ENCODE data around the gene PSMD9. TPM values are rescaled to one million over a fixed set of nuclear protein-coding genes. Genes with fewer than 3 reads are reported as not detected.

Gene PSMD9
- total RNA-seq, 4 donors from 2014 or later = 52.1 to 104 (median 71.4) TPM

DNA sequence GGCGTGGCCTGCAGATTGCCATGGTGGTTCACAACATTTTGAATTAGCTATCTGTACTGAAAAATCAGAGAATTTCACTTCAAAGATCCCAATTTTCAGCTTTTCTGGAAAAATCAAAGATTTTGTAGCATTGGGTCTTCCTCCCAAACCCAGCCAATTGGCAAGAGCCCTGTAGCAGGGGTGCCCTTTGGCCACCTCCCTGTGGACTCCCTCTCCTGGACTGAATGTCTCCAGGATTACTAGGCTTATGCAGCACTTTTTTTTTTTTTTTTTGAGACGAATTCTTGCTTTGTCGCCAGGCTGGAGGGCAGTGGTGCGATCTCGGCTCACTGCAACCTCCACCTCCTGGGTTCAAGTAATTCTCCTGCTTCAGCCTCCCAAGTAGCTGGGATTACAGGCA lies 9.7 kb downstream of the PSMD9 start:
- Histone ChIP-seq H3K27ac (no peak overlapping the region), H3K4me3 (no peak overlapping the region), H3K27me3 (no peaks in the 10 kb centered on the region), H3K9me3 (no peaks in the 10 kb centered on the region), H3K4me1 (peaks cover 11 to 17% (median 14%) of the 10 kb centered on the region in 3 donors), H3K36me3 (peaks cover 23 to 91% (median 24%) of the 10 kb centered on the region in 3 donors)
- intact Hi-C loops (cut with DNase I) = no loop called here
- 67 to 85% methylated on average over 5 of the region's 5 CpGs for WGBS, 2 donors
- DNase-seq = no peak
- no peak for TF ChIP-seq POLR2A (IDR thresholded peaks at IDR 0.05)

- DNase-seq = no peak
- peaks cover 0 to 4% (median 2%) of the 10 kb centered on the region in 3 donors for H3K4me1 ChIP-seq
- H3K36me3 ChIP-seq = peaks cover 23 to 100% (median 35%) of the 10 kb centered on the region in 3 donors
- H3K27me3 ChIP-seq = no peaks in the 10 kb centered on the region
- intact Hi-C loops (cut with DNase I) = no loop called here
- WGBS, 2 donors = 90% methylated on average over 3 of the region's 14 CpGs; no CpG with 5 or more reads in 1 of the 2 donors
- H3K9me3 ChIP-seq = no peaks in the 10 kb centered on the region
- no peak overlapping the region for H3K27ac ChIP-seq
- no peak overlapping the region for H3K4me3 ChIP-seq
- TF ChIP-seq CTCF (IDR thresholded peaks at IDR 0.05) (no peak), POLR2A (IDR thresholded peaks at IDR 0.05) (no peak)
These were observed 11.0 kb downstream of the PSMD9 start for GRCh38 chr12:121899590-121899989.

- 86 to 90% methylated on average over 1 to 2 of the region's 2 CpGs for WGBS, 2 donors
These were observed 14.6 kb downstream of the PSMD9 start for GRCh38 chr12:121903202-121903601.

GRCh38 chr12:121905746-121906145 lies 17.2 kb downstream of the PSMD9 start:
- Histone ChIP-seq H3K27me3 (no peaks in the 10 kb centered on the region), H3K36me3 (peaks cover 5 to 100% (median 34%) of the 10 kb centered on the region in 3 donors), H3K27ac (no peak overlapping the region), H3K9me3 (no peaks in the 10 kb centered on the region), H3K4me3 (no peak overlapping the region), H3K4me1 (no peaks in the 10 kb centered on the region)
- 30 to 64% methylated on average over 4 of the region's 4 CpGs for WGBS, 2 donors
- TF ChIP-seq POLR2A (IDR thresholded peaks at IDR 0.05) (no peak), CTCF (IDR thresholded peaks at IDR 0.05) (no peak)
- no peak for DNase-seq
- intact Hi-C loops (cut with DNase I) = no loop called here

More at GRCh38 chr12:121903202-121903601, 14.6 kb downstream of the PSMD9 start:
- H3K27ac ChIP-seq = no peak overlapping the region
- H3K9me3 ChIP-seq = no peaks in the 10 kb centered on the region
- no peak for DNase-seq
- H3K27me3 ChIP-seq = no peaks in the 10 kb centered on the region
- peaks cover 19 to 100% (median 40%) of the 10 kb centered on the region in 3 donors for H3K36me3 ChIP-seq
- H3K4me3 ChIP-seq = no peak overlapping the region
- TF ChIP-seq POLR2A (IDR thresholded peaks at IDR 0.05) (no peak), CTCF (IDR thresholded peaks at IDR 0.05) (no peak)
- intact Hi-C loops (cut with DNase I) = no loop called here
- no peaks in the 10 kb centered on the region for H3K4me1 ChIP-seq

- 67 to 71% methylated on average over 2 of the region's 2 CpGs for WGBS, 2 donors
- no peak for DNase-seq
- H3K36me3 ChIP-seq = peaks cover 0 to 99% (median 23%) of the 10 kb centered on the region in 3 donors
- intact Hi-C loops (cut with DNase I) = no loop called here
- TF ChIP-seq CTCF (IDR thresholded peaks at IDR 0.05) (no peak), POLR2A (IDR thresholded peaks at IDR 0.05) (no peak)
- no peak overlapping the region for H3K27ac ChIP-seq
- no peaks in the 10 kb centered on the region for H3K9me3 ChIP-seq
- no peaks in the 10 kb centered on the region for H3K27me3 ChIP-seq
- H3K4me1 ChIP-seq = no peaks in the 10 kb centered on the region
- no peak overlapping the region for H3K4me3 ChIP-seq
These were observed 20.1 kb downstream of the PSMD9 start for GRCh38 chr12:121908702-121909101.
